ENCODE data around the gene HOXA3. TPM values are rescaled to one million over a fixed set of nuclear protein-coding genes. Genes with fewer than 3 reads are reported as not detected.

Gene HOXA3
- total RNA-seq, 1 donor from 2014 or later, result 92.8 TPM

GRCh38 chr7:27130540-27131389, 21.6 kb downstream of the HOXA3 start, which contains the start of gene HOXA4:
Gene HOXA4 (minus strand): TSS chr7:27130757. CDS start chr7:27130733, 24 bp downstream.
- DNase-seq (ENCODE audit: extremely low spot score, unreplicated experiment), result peak; percentile 98
- no peak for TF ChIP-seq CTCF (conservative IDR thresholded peaks at IDR 0.05)
- Mint-ChIP-seq H3K27me3 (peaks cover 31% of the 10 kb centered on the region), H3K4me3 (peak within 1 kb of the TSS; percentile 91), H3K4me1 (ENCODE audit: unreplicated experiment) (peaks cover 75% of the 10 kb centered on the region), H3K9me3 (no peaks in the 10 kb centered on the region), H3K27ac (peak within 1 kb of the TSS; percentile 99), H3K36me3 (peaks cover 22% of the 10 kb centered on the region)

- peak; percentile 76 for DNase-seq (ENCODE audit: extremely low spot score, unreplicated experiment)
- Mint-ChIP-seq H3K27me3 (peaks cover 39% of the 10 kb centered on the region), H3K4me3 (peak overlapping the region; percentile 91), H3K9me3 (no peaks in the 10 kb centered on the region), H3K27ac (peak overlapping the region; percentile 99), H3K36me3 (peaks cover 22% of the 10 kb centered on the region), H3K4me1 (ENCODE audit: unreplicated experiment) (peaks cover 75% of the 10 kb centered on the region)
- no peak for TF ChIP-seq CTCF (conservative IDR thresholded peaks at IDR 0.05)
Measured at GRCh38 chr7:27129729-27130539, 22.4 kb downstream of the HOXA3 start.

GRCh38 chr7:27128776-27129728, 23.3 kb downstream of the HOXA3 start:
- H3K27ac Mint-ChIP-seq, result peak overlapping the region; percentile 99
- peaks cover 41% of the 10 kb centered on the region for H3K27me3 Mint-ChIP-seq
- H3K36me3 Mint-ChIP-seq, result peaks cover 24% of the 10 kb centered on the region
- H3K4me3 Mint-ChIP-seq, result peak overlapping the region; percentile 91
- H3K4me1 Mint-ChIP-seq (ENCODE audit: unreplicated experiment), result peaks cover 75% of the 10 kb centered on the region
- TF ChIP-seq CTCF (conservative IDR thresholded peaks at IDR 0.05), result no peak
- no peak for DNase-seq (ENCODE audit: extremely low spot score, unreplicated experiment)
- H3K9me3 Mint-ChIP-seq, result no peaks in the 10 kb centered on the region

GRCh38 chr7:27128034-27128433, 24.3 kb downstream of the HOXA3 start:
- H3K27ac Mint-ChIP-seq, result peak overlapping the region; percentile 99
- peaks cover 31% of the 10 kb centered on the region for H3K36me3 Mint-ChIP-seq
- H3K4me1 Mint-ChIP-seq (ENCODE audit: unreplicated experiment), result peaks cover 69% of the 10 kb centered on the region
- TF ChIP-seq CTCF (conservative IDR thresholded peaks at IDR 0.05), result no peak
- no peaks in the 10 kb centered on the region for H3K9me3 Mint-ChIP-seq
- peak overlapping the region; percentile 91 for H3K4me3 Mint-ChIP-seq
- peaks cover 40% of the 10 kb centered on the region for H3K27me3 Mint-ChIP-seq
- DNase-seq (ENCODE audit: extremely low spot score, unreplicated experiment), result no peak

All from type B pancreatic cell (in vitro differentiated cells).